AG09319 (cell line): ENCODE measurements around the gene UBFD1.

Experiments
- DNase-seq: peaks from one replicate; pipeline ENCODE4 v3.0.0-alpha.2; 2010; ENCODE audit warnings: low read depth; ENCODE audit errors: extremely low read depth
- TF ChIP-seq, protein P1 (sequence below): IDR thresholded peaks from 2 replicates; pipeline ENCODE4 v1.5.1; 2011; ENCODE audit warnings: low read depth, mild to moderate bottlenecking, inconsistent platforms, low read length, moderate library complexity

The UBFD1 gene

GRCh38 chr16:23521037-23521743 is 36.3 kb upstream of the UBFD1 start:
- DNase-seq = no peak
- TF ChIP-seq, protein P1, sequence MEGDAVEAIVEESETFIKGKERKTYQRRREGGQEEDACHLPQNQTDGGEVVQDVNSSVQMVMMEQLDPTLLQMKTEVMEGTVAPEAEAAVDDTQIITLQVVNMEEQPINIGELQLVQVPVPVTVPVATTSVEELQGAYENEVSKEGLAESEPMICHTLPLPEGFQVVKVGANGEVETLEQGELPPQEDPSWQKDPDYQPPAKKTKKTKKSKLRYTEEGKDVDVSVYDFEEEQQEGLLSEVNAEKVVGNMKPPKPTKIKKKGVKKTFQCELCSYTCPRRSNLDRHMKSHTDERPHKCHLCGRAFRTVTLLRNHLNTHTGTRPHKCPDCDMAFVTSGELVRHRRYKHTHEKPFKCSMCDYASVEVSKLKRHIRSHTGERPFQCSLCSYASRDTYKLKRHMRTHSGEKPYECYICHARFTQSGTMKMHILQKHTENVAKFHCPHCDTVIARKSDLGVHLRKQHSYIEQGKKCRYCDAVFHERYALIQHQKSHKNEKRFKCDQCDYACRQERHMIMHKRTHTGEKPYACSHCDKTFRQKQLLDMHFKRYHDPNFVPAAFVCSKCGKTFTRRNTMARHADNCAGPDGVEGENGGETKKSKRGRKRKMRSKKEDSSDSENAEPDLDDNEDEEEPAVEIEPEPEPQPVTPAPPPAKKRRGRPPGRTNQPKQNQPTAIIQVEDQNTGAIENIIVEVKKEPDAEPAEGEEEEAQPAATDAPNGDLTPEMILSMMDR = no peak

- TF ChIP-seq, protein P1 = no peak
- DNase-seq = no peak
Measured at GRCh38 chr16:23521965-23522364, 35.6 kb upstream of the UBFD1 start.

DNA sequence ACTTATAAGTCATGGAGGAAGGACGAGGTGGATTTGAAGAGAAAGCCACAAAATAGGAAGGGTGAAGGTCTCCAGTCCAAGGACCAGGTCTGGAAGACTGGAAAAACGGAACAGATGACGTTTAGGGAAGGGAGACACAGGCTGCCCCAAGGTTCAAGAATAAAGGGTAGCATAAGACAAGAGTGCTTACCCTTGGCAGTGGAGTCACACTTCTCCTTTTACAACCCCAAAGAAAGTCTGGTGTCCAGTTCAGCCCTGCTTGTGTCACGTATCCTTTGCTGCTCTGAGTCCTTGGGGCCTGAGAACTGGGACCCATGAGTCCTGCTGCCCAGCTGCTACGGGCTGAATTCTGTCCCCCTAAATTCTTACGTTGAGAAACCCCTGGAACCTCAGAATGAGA is 34.2 kb upstream of the UBFD1 start:
- TF ChIP-seq, protein P1 = no peak
- no peak for DNase-seq

DNA sequence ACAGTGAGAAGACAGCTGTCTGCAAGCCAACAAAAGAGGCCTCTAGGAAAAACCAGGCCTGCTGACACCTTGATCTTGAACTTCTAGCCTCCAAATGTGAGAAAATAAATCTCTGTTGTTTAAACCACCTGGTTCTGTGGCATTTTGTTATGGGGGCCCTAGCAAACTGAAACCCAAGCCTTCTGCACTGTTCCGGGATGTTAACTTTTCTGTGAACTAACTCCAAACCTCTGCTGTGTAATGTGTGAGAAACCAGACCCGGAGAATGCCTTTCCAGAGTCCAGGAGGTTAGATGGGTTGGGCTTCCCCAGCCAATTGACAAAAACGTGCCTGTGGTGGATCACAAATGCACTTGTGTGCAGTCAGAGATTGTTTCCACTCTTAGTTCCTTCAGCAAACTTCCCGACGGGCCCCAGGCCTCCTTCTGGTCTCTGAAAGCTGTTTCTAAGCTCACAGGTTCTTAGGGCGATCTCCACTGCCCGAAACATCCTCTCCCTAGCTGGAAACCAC is 33.6 kb upstream of the UBFD1 start:
- no peak for DNase-seq
- TF ChIP-seq, protein P1 = no peak

DNA sequence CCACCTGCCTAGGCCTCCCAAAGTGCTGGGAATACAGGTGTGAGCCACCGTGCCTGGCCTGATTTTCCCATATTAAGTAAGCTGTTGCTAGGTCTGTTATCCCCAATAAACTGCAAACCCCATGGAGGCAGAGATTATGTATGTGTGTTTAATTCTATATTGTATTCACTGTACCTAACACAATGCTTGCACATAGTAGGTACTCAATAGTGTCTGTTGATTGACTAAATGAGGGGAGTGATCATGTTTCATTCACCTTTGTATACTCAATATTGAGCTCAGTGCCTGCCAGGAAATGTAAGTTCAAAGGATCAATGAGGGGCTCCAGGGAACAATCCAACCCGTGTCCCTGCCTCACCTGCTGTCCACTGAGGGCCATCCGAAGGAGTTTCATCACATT is 32.6 kb upstream of the UBFD1 start:
- TF ChIP-seq, protein P1 = no peak
- DNase-seq = no peak

GRCh38 chr16:23527961-23528643 is 29.4 kb upstream of the UBFD1 start:
- TF ChIP-seq, protein P1 = no peak
- no peak for DNase-seq

DNA sequence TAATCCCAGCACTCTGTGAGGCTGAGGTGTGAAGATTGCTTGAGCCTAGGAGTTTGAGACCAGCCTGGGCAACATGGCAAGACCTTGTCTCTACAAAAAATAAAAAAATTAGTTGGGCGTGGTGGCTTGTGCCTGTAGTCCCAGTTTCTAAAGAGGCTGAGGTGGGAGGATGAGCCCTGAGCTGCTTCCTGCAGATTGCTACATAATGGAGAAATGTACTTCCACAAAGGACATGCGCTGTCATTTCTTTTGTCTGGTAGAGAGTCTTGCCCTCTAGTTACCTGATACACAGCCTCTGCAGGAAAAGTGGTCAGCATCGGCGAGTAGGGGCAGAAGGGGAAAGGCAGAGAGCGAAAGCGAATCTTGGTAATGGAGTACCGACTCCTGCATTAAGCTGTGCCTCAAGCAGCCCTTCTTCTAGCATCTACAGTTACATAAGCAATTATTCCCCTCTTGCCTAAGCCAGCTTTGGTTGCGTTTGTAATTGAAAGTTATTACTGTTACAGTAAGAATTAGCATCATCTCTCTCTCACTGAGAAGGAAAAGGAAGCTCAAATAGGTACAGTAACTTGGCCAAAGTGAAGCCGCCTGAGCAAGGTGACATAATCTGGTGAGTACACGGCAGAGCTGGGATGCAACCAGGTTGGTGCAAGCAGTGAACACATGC is 28.8 kb upstream of the UBFD1 start:
- DNase-seq = no peak
- TF ChIP-seq, protein P1 = no peak
